ENCODE data around the gene C20orf204. TPM values are rescaled to one million over a fixed set of nuclear protein-coding genes. Genes with fewer than 3 reads are reported as not detected.

Gene C20orf204
- total and polyA plus RNA-seq, 2 of the 8 experiments (the other 6 are each of a cell fraction or from before 2014, with no cell fraction given) = 0.39 to 0.52 TPM

- Histone ChIP-seq H3K36me3 (ENCODE audit: control insufficient read depth in 2 of 4, insufficient read depth in 4 of 4, low read length in 3 of 4) (peaks cover 0 to 10% (median 0%) of the 10 kb centered on the region in 4 experiments; a peak in 1 of 8 replicates), H4K20me1 (replicated peaks in 1 of 2; ENCODE audit: control insufficient read depth in 1 of 2, insufficient read depth in 2 of 2, low read length in 2 of 2) (no peaks in the 10 kb centered on the region), H4K8ac (ENCODE audit: extremely low read depth, insufficient read depth, low read length) (peak overlapping the region; percentile 89; the same call in 1 of the 2 replicates), H3K18ac (ENCODE audit: extremely low read depth, low read length) (no peak overlapping the region; the same call in 1 of the 2 replicates), H2BK5ac (ENCODE audit: low read depth, low read length) (no peak overlapping the region), H2BK12ac (ENCODE audit: low read depth, low read length) (no peak overlapping the region), H3K79me1 (ENCODE audit: low read depth, low read length) (no peaks in the 10 kb centered on the region), H4K91ac (replicated peaks; ENCODE audit: insufficient read length, low read length) (no peak overlapping the region), H3K4ac (replicated peaks; ENCODE audit: insufficient read length, low read depth, low read length) (no peak overlapping the region), H3K79me2 (ENCODE audit: control insufficient read depth in 1 of 2, insufficient read depth in 2 of 2, low read length in 2 of 2) (no peaks in the 10 kb centered on the region), H4K5ac (ENCODE audit: insufficient read length, low read depth, low read length) (no peak overlapping the region), H2BK15ac (ENCODE audit: low read length) (no peak overlapping the region), H3K9me3 (ENCODE audit: insufficient read depth in 2 of 2, low read depth in 1 of 2, low read length in 1 of 2) (no peaks in the 10 kb centered on the region), H3K56ac (replicated peaks; ENCODE audit: insufficient read length, low read depth, low read length) (no peak overlapping the region), H3K27me3 (replicated peaks in 1 of 4; ENCODE audit: control insufficient read depth in 3 of 4, extremely low read depth in 1 of 4, insufficient read depth in 3 of 4, low read length in 3 of 4) (peaks cover 44 to 81% (median 64%) of the 10 kb centered on the region in 4 experiments), H3K23me2 (ENCODE audit: low read depth, low read length) (peaks cover 4% of the 10 kb centered on the region; the same call in 1 of the 2 replicates), H3K27ac (ENCODE audit: low read depth, low read length) (no peak overlapping the region), H2BK120ac (replicated peaks; ENCODE audit: low read depth, low read length) (no peak overlapping the region), H3K9ac (replicated peaks in 1 of 4; ENCODE audit: extremely low read depth in 1 of 4, low read depth in 3 of 4, low read length in 3 of 4) (no peak overlapping the region), H3K14ac (ENCODE audit: insufficient read length) (no peak overlapping the region), H3K23ac (ENCODE audit: insufficient read length) (no peak overlapping the region), H2AFZ (ENCODE audit: low read length) (no peak overlapping the region), H2AK5ac (ENCODE audit: low read depth, low read length) (no peak overlapping the region), H3K4me2 (ENCODE audit: insufficient read depth in 1 of 2, low read depth in 2 of 2, low read length in 2 of 2) (peak overlapping the region; percentile 50 to 66), H3K4me3 (ENCODE audit: extremely low read depth in 1 of 4, insufficient read depth in 2 of 4, low read depth in 3 of 4, low read length in 4 of 4) (peak overlapping the region; percentile 5 to 50 (median 18); a peak in 6 of 8 replicates), H3K4me1 (replicated peaks in 1 of 4; ENCODE audit: control insufficient read depth in 3 of 4, insufficient read depth in 4 of 4, low read length in 3 of 4) (peaks cover 0 to 28% (median 7%) of the 10 kb centered on the region in 4 experiments; a peak in 6 of 7 replicates), H2BK20ac (ENCODE audit: low read length) (no peak overlapping the region)
- ChIA-PET CTCF (ENCODE audit: partially characterized antibody) (interaction anchor here (0.6 to 15.0 kb wide), 3 partner anchors 9 to 64 kb away, joined by 3 to 139 read pairs (median 25); partner anchors contain the start of genes LKAAEAR1, OPRL1 and RGS19), POLR2A (ENCODE audit: partially characterized antibody) (no interaction called here)
- WGBS, 2 experiments (ENCODE audit: extremely low coverage in 1 of 2, insufficient coverage in 1 of 2, insufficient read length in 1 of 2, insufficient replicate concordance in 2 of 2, low coverage in 1 of 2, low lambda C conversion rate in 2 of 2, missing lambda C conversion rate in 1 of 2) = 10% methylated on average over 39 of the region's 101 CpGs; no CpG with 5 or more reads in 1 of the 2 experiments
- FAIRE-seq (no peak), DNase-seq (ENCODE audit: low read depth in 1 of 2, low spot score in 2 of 2) (peak in 1 of 2 experiments; percentile 74)
- no peak for TF ChIP-seq SP2 (IDR thresholded peaks at IDR 0.05; ENCODE audit: low read length)
- no peak for TF ChIP-seq JUN (IDR thresholded peaks at IDR 0.05; ENCODE audit: low read depth, low read length)
- TF ChIP-seq CEBPB (IDR thresholded peaks at IDR 0.05; ENCODE audit: low read depth, low read length) = no peak
- TF ChIP-seq SUZ12 (IDR thresholded peaks at IDR 0.05; ENCODE audit: low read length) = peak; percentile 95
- no peak for TF ChIP-seq CHD2 (IDR thresholded peaks at IDR 0.05; ENCODE audit: low read length)
- no peak for TF ChIP-seq NRF1 (IDR thresholded peaks at IDR 0.05; ENCODE audit: low read depth, low read length)
- TF ChIP-seq HDAC6 (IDR thresholded peaks at IDR 0.05; ENCODE audit: low read depth, low read length) = no peak
- TF ChIP-seq EZH2 (IDR thresholded peaks at IDR 0.05; ENCODE audit: low read depth, low read length, severe bottlenecking) = peak; percentile 95
- no peak for TF ChIP-seq USF2 (IDR thresholded peaks at IDR 0.05; ENCODE audit: low read length)
- peak; percentile 41 for TF ChIP-seq KDM4A (IDR thresholded peaks at IDR 0.05; ENCODE audit: low read depth, low read length, severe bottlenecking)
- no peak for TF ChIP-seq TEAD4 (IDR thresholded peaks at IDR 0.05; ENCODE audit: low read depth, low read length)
These were observed 12.5 kb downstream of the C20orf204 start for GRCh38 chr20:64048402-64049044.
